ENCODE measurements around the gene USE1.

Gene USE1

DNA sequence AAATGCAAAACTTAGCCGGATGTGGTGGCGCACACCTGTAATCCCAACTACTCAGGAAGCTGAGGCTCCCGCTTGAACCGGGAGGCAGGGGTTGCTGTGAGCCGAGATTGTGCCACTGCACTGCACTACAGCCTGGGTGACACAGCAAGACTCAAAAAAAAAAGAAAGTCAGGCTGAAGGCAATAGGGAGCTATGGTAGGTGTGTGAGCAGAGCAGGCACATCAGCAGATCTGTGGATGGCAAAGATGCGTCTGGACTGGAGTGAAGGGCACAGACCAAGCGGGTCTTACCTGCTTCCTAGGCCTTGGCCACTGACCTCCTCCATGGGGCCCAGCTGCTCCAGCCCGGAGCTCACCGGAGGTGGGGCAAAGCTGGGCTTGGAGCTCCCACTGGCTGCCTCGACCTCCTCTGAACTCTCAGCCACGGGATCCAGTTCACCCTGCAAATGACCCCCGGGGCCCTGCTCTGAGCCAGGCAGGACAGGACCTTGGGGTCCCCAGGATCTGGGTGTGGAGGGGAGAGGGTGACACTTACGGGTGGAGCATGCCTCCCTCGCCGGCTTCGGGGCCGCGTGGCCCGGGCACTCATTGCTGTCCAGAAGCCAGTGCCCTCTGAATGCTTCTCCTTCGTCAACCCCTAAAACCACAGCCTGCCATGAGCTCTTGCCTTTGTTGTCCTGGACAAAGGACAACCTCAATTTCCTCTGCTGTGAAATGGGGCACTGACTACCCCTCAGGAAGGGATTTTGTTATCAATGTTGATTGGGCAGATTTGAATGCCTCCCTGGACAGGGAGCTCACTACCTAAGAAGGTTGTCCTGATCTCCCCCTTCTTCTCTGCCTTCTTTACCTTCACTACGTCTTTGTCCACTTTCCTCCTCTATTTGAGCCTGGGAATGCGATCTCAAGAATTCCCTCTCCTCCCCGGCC is 48.8 kb downstream of the USE1 start:
- peaks cover 4% of the 10 kb centered on the region for H3K36me3 ChIP-seq (ENCODE audit: control insufficient read depth, insufficient read depth, low read length)
- no peak overlapping the region for H3K9ac ChIP-seq (ENCODE audit: low read depth, low read length)
- H3K27me3 ChIP-seq (ENCODE audit: control insufficient read depth, insufficient read depth, low read length) = no peaks in the 10 kb centered on the region
- H3K4me1 ChIP-seq (ENCODE audit: control insufficient read depth, insufficient read depth, low read length) = peaks cover 6% of the 10 kb centered on the region; the same call in 1 of the 2 replicates
- H3K27ac ChIP-seq (ENCODE audit: low read depth, low read length) = peak overlapping the region; percentile 68
- peaks cover 10% of the 10 kb centered on the region for H3K9me3 ChIP-seq (ENCODE audit: control insufficient read depth, insufficient read depth, low read length)
- H3K4me3 ChIP-seq (ENCODE audit: low read depth, low read length) = no peak overlapping the region

DNA sequence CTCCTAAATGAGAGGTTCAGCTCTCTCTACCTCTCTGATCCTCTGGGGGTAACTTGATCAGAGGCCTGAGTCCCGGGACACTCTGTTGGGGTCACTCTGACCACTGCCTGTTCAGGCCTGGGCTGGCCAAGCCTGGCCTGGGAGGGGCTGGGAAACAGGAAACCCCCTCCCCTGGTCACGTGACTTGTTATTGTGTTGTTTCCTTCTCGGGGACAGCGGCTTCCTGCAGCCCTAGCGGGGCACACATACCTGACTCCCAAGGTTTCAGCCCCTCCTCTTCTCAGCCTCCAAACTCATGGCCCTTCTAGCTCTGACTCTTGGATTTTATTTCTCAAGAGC is 49.5 kb downstream of the USE1 start, which contains the start of gene USHBP1:
Gene USHBP1, minus strand, starts transcription at position 105 of the 339 bp plus-strand sequence. CDS start 446 bp downstream, outside the sequence.
- Histone ChIP-seq H3K4me3 (ENCODE audit: low read depth, low read length) (no peak within 1 kb of the TSS), H3K36me3 (ENCODE audit: control insufficient read depth, insufficient read depth, low read length) (peaks cover 9% of the 10 kb centered on the region), H3K27ac (ENCODE audit: low read depth, low read length) (peak within 1 kb of the TSS; percentile 68), H3K27me3 (ENCODE audit: control insufficient read depth, insufficient read depth, low read length) (no peaks in the 10 kb centered on the region), H3K9ac (ENCODE audit: low read depth, low read length) (no peak within 1 kb of the TSS), H3K9me3 (ENCODE audit: control insufficient read depth, insufficient read depth, low read length) (peaks cover 3% of the 10 kb centered on the region; the same call in 1 of the 2 replicates), H3K4me1 (ENCODE audit: control insufficient read depth, insufficient read depth, low read length) (peaks cover 6% of the 10 kb centered on the region; the same call in 1 of the 2 replicates)

GRCh38 chr19:17266026-17266425 is 50.9 kb downstream of the USE1 start:
- H3K27me3 ChIP-seq (ENCODE audit: control insufficient read depth, insufficient read depth, low read length) = no peaks in the 10 kb centered on the region
- H3K4me1 ChIP-seq (ENCODE audit: control insufficient read depth, insufficient read depth, low read length) = peaks cover 6% of the 10 kb centered on the region; the same call in 1 of the 2 replicates
- H3K4me3 ChIP-seq (ENCODE audit: low read depth, low read length) = no peak overlapping the region
- H3K9ac ChIP-seq (ENCODE audit: low read depth, low read length) = no peak overlapping the region
- H3K36me3 ChIP-seq (ENCODE audit: control insufficient read depth, insufficient read depth, low read length) = peaks cover 17% of the 10 kb centered on the region
- H3K9me3 ChIP-seq (ENCODE audit: control insufficient read depth, insufficient read depth, low read length) = no peaks in the 10 kb centered on the region
- no peak overlapping the region for H3K27ac ChIP-seq (ENCODE audit: low read depth, low read length)

GRCh38 chr19:17266589-17266974 is 51.4 kb downstream of the USE1 start:
- H3K27ac ChIP-seq (ENCODE audit: low read depth, low read length) = no peak overlapping the region

GRCh38 chr19:17266975-17267788 is 52.0 kb downstream of the USE1 start, which contains the start of gene BABAM1:
Gene BABAM1 (plus strand): TSS chr19:17267443. CDS start chr19:17268807, 1,364 bp downstream.
- Histone ChIP-seq H3K9me3 (ENCODE audit: control insufficient read depth, insufficient read depth, low read length) (no peaks in the 10 kb centered on the region), H3K4me1 (ENCODE audit: control insufficient read depth, insufficient read depth, low read length) (peaks cover 6% of the 10 kb centered on the region; the same call in 1 of the 2 replicates), H3K27ac (ENCODE audit: low read depth, low read length) (peak within 1 kb of the TSS; percentile 82), H3K9ac (ENCODE audit: low read depth, low read length) (peak within 1 kb of the TSS; percentile 86), H3K36me3 (ENCODE audit: control insufficient read depth, insufficient read depth, low read length) (peaks cover 28% of the 10 kb centered on the region), H3K27me3 (ENCODE audit: control insufficient read depth, insufficient read depth, low read length) (no peaks in the 10 kb centered on the region), H3K4me3 (ENCODE audit: low read depth, low read length) (peak within 1 kb of the TSS; percentile 95)

More at GRCh38 chr19:17266589-17266974, 51.4 kb downstream of the USE1 start:
- H3K9ac ChIP-seq (ENCODE audit: low read depth, low read length) = no peak overlapping the region
- peaks cover 6% of the 10 kb centered on the region; the same call in 1 of the 2 replicates for H3K4me1 ChIP-seq (ENCODE audit: control insufficient read depth, insufficient read depth, low read length)
- H3K27me3 ChIP-seq (ENCODE audit: control insufficient read depth, insufficient read depth, low read length) = no peaks in the 10 kb centered on the region
- peaks cover 22% of the 10 kb centered on the region for H3K36me3 ChIP-seq (ENCODE audit: control insufficient read depth, insufficient read depth, low read length)
- H3K4me3 ChIP-seq (ENCODE audit: low read depth, low read length) = no peak overlapping the region
- H3K9me3 ChIP-seq (ENCODE audit: control insufficient read depth, insufficient read depth, low read length) = no peaks in the 10 kb centered on the region

DNA sequence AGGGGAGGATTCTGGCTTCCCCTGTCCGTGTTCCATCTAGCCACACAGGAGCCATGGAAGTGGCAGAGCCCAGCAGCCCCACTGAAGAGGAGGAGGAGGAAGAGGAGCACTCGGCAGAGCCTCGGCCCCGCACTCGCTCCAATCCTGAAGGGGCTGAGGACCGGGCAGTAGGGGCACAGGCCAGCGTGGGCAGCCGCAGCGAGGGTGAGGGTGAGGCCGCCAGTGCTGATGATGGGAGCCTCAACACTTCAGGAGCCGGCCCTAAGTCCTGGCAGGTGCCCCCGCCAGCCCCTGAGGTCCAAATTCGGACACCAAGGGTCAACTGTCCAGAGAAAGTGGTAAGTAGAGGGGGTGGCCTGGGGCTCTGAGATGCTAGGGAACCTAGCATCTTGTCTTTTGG is 53.6 kb downstream of the USE1 start:
- H3K36me3 ChIP-seq (ENCODE audit: control insufficient read depth, insufficient read depth, low read length) = peaks cover 37% of the 10 kb centered on the region
- H3K27ac ChIP-seq (ENCODE audit: low read depth, low read length) = no peak overlapping the region
- H3K9me3 ChIP-seq (ENCODE audit: control insufficient read depth, insufficient read depth, low read length) = no peaks in the 10 kb centered on the region
- H3K27me3 ChIP-seq (ENCODE audit: control insufficient read depth, insufficient read depth, low read length) = no peaks in the 10 kb centered on the region
- no peak overlapping the region for H3K9ac ChIP-seq (ENCODE audit: low read depth, low read length)
- peaks cover 6% of the 10 kb centered on the region; the same call in 1 of the 2 replicates for H3K4me1 ChIP-seq (ENCODE audit: control insufficient read depth, insufficient read depth, low read length)
- no peak overlapping the region for H3K4me3 ChIP-seq (ENCODE audit: low read depth, low read length)
